Measurements from ENCODE around the gene IGBP1. TPM values are rescaled to one million over a fixed set of nuclear protein-coding genes. Genes with fewer than 3 reads are reported as not detected.
A peak's percentile ranks its signal among the peaks of the same experiment; 100 is the strongest.
"Not testable (repeated sequence)": the region's sequence is repeated elsewhere in the genome, so short reads cannot be mapped to it uniquely, and the experiment has no call there.

Gene IGBP1
- 10 to 100 TPM; 61.0 to 61.9 TPM for total RNA-seq

- peaks cover 8% of the 10 kb centered on the region for H3K27me3 Mint-ChIP-seq (ENCODE audit: low read depth)
- peaks cover 9% of the 10 kb centered on the region for H3K4me1 Mint-ChIP-seq (ENCODE audit: low read depth)
- ATAC-seq (replicated peaks in 1 of 2) (peak; percentile 81 to 83), DNase-seq (peak; percentile 69 to 78)
- peaks cover 4 to 11% of the 10 kb centered on the region in 2 donors for H3K36me3 Mint-ChIP-seq (ENCODE audit: insufficient read depth in 2 of 2)
- peak within 1 kb of the TSS; percentile 90 to 98 for H3K4me3 Mint-ChIP-seq
- H3K9me3 Mint-ChIP-seq, result no peaks in the 10 kb centered on the region
- H3K27ac Mint-ChIP-seq, result peak within 1 kb of the TSS; percentile 99
These were observed at the start of gene IGBP1 for GRCh38 chrX:70133303-70134115. IGBP1 (plus strand) TSS chrX:70133447; CDS start chrX:70133948, 501 bp downstream.

GRCh38 chrX:70084592-70085240 is 48.5 kb upstream of the IGBP1 start:
- H3K9me3 Mint-ChIP-seq, result no peaks in the 10 kb centered on the region
- H3K27ac Mint-ChIP-seq, result no peak overlapping the region

GRCh38 chrX:70087857-70088630 is 45.2 kb upstream of the IGBP1 start:
- H3K4me1 Mint-ChIP-seq (ENCODE audit: low read depth), result no peaks in the 10 kb centered on the region
- ATAC-seq (replicated peaks in 1 of 2), result no peak
- peaks cover 6% of the 10 kb centered on the region for H3K27me3 Mint-ChIP-seq (ENCODE audit: low read depth)
- H3K4me3 Mint-ChIP-seq, result no peak overlapping the region
- no peaks in the 10 kb centered on the region for H3K9me3 Mint-ChIP-seq
- no peak for DNase-seq
- no peaks in the 10 kb centered on the region for H3K36me3 Mint-ChIP-seq (ENCODE audit: insufficient read depth in 2 of 2)
- no peak overlapping the region for H3K27ac Mint-ChIP-seq

More at GRCh38 chrX:70084592-70085240, 48.5 kb upstream of the IGBP1 start:
- peaks cover 15% of the 10 kb centered on the region for H3K27me3 Mint-ChIP-seq (ENCODE audit: low read depth)
- ATAC-seq (replicated peaks in 1 of 2) (no peak), DNase-seq (no peak)
- peaks cover 4% of the 10 kb centered on the region for H3K4me1 Mint-ChIP-seq (ENCODE audit: low read depth)
- H3K36me3 Mint-ChIP-seq (ENCODE audit: insufficient read depth in 2 of 2), result no peaks in the 10 kb centered on the region
- no peak overlapping the region for H3K4me3 Mint-ChIP-seq

- Mint-ChIP-seq H3K27me3 (ENCODE audit: low read depth) (peaks cover 6% of the 10 kb centered on the region), H3K36me3 (ENCODE audit: insufficient read depth in 2 of 2) (no peaks in the 10 kb centered on the region), H3K27ac (no peak overlapping the region), H3K9me3 (no peaks in the 10 kb centered on the region), H3K4me3 (no peak overlapping the region), H3K4me1 (ENCODE audit: low read depth) (no peaks in the 10 kb centered on the region)
- ATAC-seq (replicated peaks in 1 of 2), result no peak
- no peak for DNase-seq
These were observed 44.5 kb upstream of the IGBP1 start for GRCh38 chrX:70088751-70089150.

- no peak for ATAC-seq (replicated peaks in 1 of 2)
- no peak for DNase-seq
- H3K36me3 Mint-ChIP-seq (ENCODE audit: insufficient read depth in 2 of 2), result no peaks in the 10 kb centered on the region
- no peak overlapping the region for H3K4me3 Mint-ChIP-seq
- no peaks in the 10 kb centered on the region for H3K9me3 Mint-ChIP-seq
- H3K27ac Mint-ChIP-seq, result no peak overlapping the region
- H3K27me3 Mint-ChIP-seq (ENCODE audit: low read depth), result peaks cover 8% of the 10 kb centered on the region
- H3K4me1 Mint-ChIP-seq (ENCODE audit: low read depth), result no peaks in the 10 kb centered on the region
These were observed 43.5 kb upstream of the IGBP1 start for GRCh38 chrX:70089604-70090297.

- Mint-ChIP-seq H3K4me1 (ENCODE audit: low read depth) (no peaks in the 10 kb centered on the region), H3K27ac (no peak overlapping the region), H3K27me3 (ENCODE audit: low read depth) (peaks cover 25% of the 10 kb centered on the region), H3K36me3 (ENCODE audit: insufficient read depth in 2 of 2) (no peaks in the 10 kb centered on the region), H3K9me3 (no peaks in the 10 kb centered on the region), H3K4me3 (no peak overlapping the region)
- DNase-seq (no peak), ATAC-seq (replicated peaks in 1 of 2) (no peak)
These were observed 41.0 kb upstream of the IGBP1 start for GRCh38 chrX:70092247-70092646.

- DNase-seq, result no peak
- Mint-ChIP-seq H3K4me3 (no peak overlapping the region), H3K9me3 (no peaks in the 10 kb centered on the region), H3K27me3 (ENCODE audit: low read depth) (peaks cover 48% of the 10 kb centered on the region), H3K27ac (no peak overlapping the region), H3K4me1 (ENCODE audit: low read depth) (no peaks in the 10 kb centered on the region), H3K36me3 (ENCODE audit: insufficient read depth in 2 of 2) (no peaks in the 10 kb centered on the region)
- ATAC-seq (replicated peaks in 1 of 2), result no peak
These were observed 37.2 kb upstream of the IGBP1 start for GRCh38 chrX:70096052-70096451.

GRCh38 chrX:70105229-70105628 is 28.0 kb upstream of the IGBP1 start:
- no peak overlapping the region for H3K4me3 Mint-ChIP-seq
- H3K27ac Mint-ChIP-seq, result no peak overlapping the region
- H3K27me3 Mint-ChIP-seq (ENCODE audit: low read depth), result no peaks in the 10 kb centered on the region
- DNase-seq (no peak), ATAC-seq (replicated peaks in 1 of 2) (no peak)
- no peaks in the 10 kb centered on the region for H3K4me1 Mint-ChIP-seq (ENCODE audit: low read depth)
- no peaks in the 10 kb centered on the region for H3K9me3 Mint-ChIP-seq
- no peaks in the 10 kb centered on the region for H3K36me3 Mint-ChIP-seq (ENCODE audit: insufficient read depth in 2 of 2)

- DNase-seq; H3K9me3 Mint-ChIP-seq; H3K4me1 Mint-ChIP-seq (ENCODE audit: low read depth); H3K36me3 Mint-ChIP-seq (ENCODE audit: insufficient read depth in 2 of 2); H3K27me3 Mint-ChIP-seq (ENCODE audit: low read depth); ATAC-seq (replicated peaks in 1 of 2); H3K4me3 Mint-ChIP-seq: not testable (repeated sequence)
- peak overlapping the region; percentile 12 for H3K27ac Mint-ChIP-seq
These were observed 21.7 kb upstream of the IGBP1 start for GRCh38 chrX:70111436-70112026.

GRCh38 chrX:70117738-70118137 is 15.5 kb upstream of the IGBP1 start:
- H3K27me3 Mint-ChIP-seq (ENCODE audit: low read depth), result peaks cover 16% of the 10 kb centered on the region
- DNase-seq, result no peak
- H3K27ac Mint-ChIP-seq, result no peak overlapping the region
- no peaks in the 10 kb centered on the region for H3K4me1 Mint-ChIP-seq (ENCODE audit: low read depth)
- H3K4me3 Mint-ChIP-seq, result no peak overlapping the region
- ATAC-seq (replicated peaks in 1 of 2), result no peak
- peaks cover 0 to 2% of the 10 kb centered on the region in 2 donors for H3K9me3 Mint-ChIP-seq
- H3K36me3 Mint-ChIP-seq (ENCODE audit: insufficient read depth in 2 of 2), result peaks cover 0 to 5% of the 10 kb centered on the region in 2 donors

- H3K4me3 Mint-ChIP-seq; H3K27me3 Mint-ChIP-seq (ENCODE audit: low read depth); H3K4me1 Mint-ChIP-seq (ENCODE audit: low read depth); ATAC-seq (replicated peaks in 1 of 2); H3K36me3 Mint-ChIP-seq (ENCODE audit: insufficient read depth in 2 of 2); H3K9me3 Mint-ChIP-seq; DNase-seq; H3K27ac Mint-ChIP-seq: not testable (repeated sequence)
These were observed 10.2 kb upstream of the IGBP1 start for GRCh38 chrX:70123014-70123413.

- H3K4me3 Mint-ChIP-seq, result no peak overlapping the region
- DNase-seq, result no peak
- no peaks in the 10 kb centered on the region for H3K27me3 Mint-ChIP-seq (ENCODE audit: low read depth)
These were observed 8.6 kb upstream of the IGBP1 start for GRCh38 chrX:70124678-70125077.

More at GRCh38 chrX:70124678-70125077, 8.6 kb upstream of the IGBP1 start:
- no peak for ATAC-seq (replicated peaks in 1 of 2)
- no peaks in the 10 kb centered on the region for H3K36me3 Mint-ChIP-seq (ENCODE audit: insufficient read depth in 2 of 2)
- no peaks in the 10 kb centered on the region for H3K9me3 Mint-ChIP-seq
- no peaks in the 10 kb centered on the region for H3K4me1 Mint-ChIP-seq (ENCODE audit: low read depth)
- no peak overlapping the region for H3K27ac Mint-ChIP-seq
